Heart left ventricle (tissue), 16 donors: ENCODE results near the gene HBE1. TPM values are rescaled to one million over a fixed set of nuclear protein-coding genes. Genes with fewer than 3 reads are reported as not detected.

Source experiments
- ATAC-seq, 4 donors: fragments of 200-7000 bp; cut with Tn5 transposase; one replicate each; pipeline ENCODE4 v1.9.1; 2020 to 2022; ENCODE audit warnings: moderate library complexity in 4 of 4, mild to moderate bottlenecking in 3 of 4, moderate number of reproducible peaks in 1 of 4
- DNase-seq, 5 donors: peaks; one replicate each; pipeline ENCODE4 v3.0.0-alpha.2; 2020
- H3K27ac ChIP-seq, 12 donors: fragments of 200-600 bp; sonication (generic) in 4 of 12; one replicate each; pipeline versions ENCODE4 v1.5.0 to v1.8.0; 2016 to 2022; ENCODE audit warnings: mild to moderate bottlenecking in 2 of 12
- H3K27me3 ChIP-seq, 9 donors: fragments of 200-600 bp; sonication (generic) in 2 of 9; one replicate each; pipeline versions ENCODE4 v1.5.1 to v1.8.0; 2016 to 2022; ENCODE audit warnings: mild to moderate bottlenecking in 3 of 9
- H3K36me3 ChIP-seq, 9 donors: fragments of 200-600 bp; sonication (generic) in 2 of 9; one replicate each; pipeline versions ENCODE4 v1.5.0 to v1.8.0; 2018 to 2022; ENCODE audit warnings: mild to moderate bottlenecking in 2 of 9
- H3K4me1 ChIP-seq, 12 donors: fragments of 200-600 bp; sonication (generic) in 4 of 12; one replicate each; pipeline versions ENCODE4 v1.5.0 to v1.8.0; 2016 to 2022; ENCODE audit warnings: mild to moderate bottlenecking in 3 of 12
- H3K4me3 ChIP-seq, 12 donors: fragments of 200-600 bp; sonication (generic) in 4 of 12; one replicate each; pipeline versions ENCODE4 v1.5.0 to v1.8.0; 2017 to 2022; ENCODE audit warnings: mild to moderate bottlenecking in 9 of 12, moderate library complexity in 4 of 12
- H3K9me3 ChIP-seq, 12 donors: fragments of 200-600 bp; sonication (generic) in 4 of 12; one replicate each; pipeline versions ENCODE4 v1.5.0 to v1.8.0; 2016 to 2022; ENCODE audit warnings: mild to moderate bottlenecking in 1 of 12
- CTCF ChIP-seq, 12 donors: fragments of 200-600 bp; sonication (generic) in 4 of 12; IDR thresholded peaks; one replicate each; pipeline versions ENCODE4 v1.5.0 to v1.8.0; 2018 to 2022; ENCODE audit warnings: antibody characterized with exemption in 12 of 12, mild to moderate bottlenecking in 5 of 12
- POLR2A ChIP-seq, 2 donors: fragments of 450-650 bp; IDR thresholded peaks; one replicate each; pipeline ENCODE4 v1.6.1; 2017; ENCODE audit warnings: antibody characterized with exemption in 2 of 2, mild to moderate bottlenecking in 2 of 2, moderate library complexity in 2 of 2
- WGBS, 4 donors: extraction: QIAGEN DNeasy Blood & Tissue Kit in 2 of 4; methylation state at CpG; one replicate each; pipeline versions ENCODE4 v1.1.5 to v1.1.7; 2013 to 2018; 5-methylcytosine and 5-hydroxymethylcytosine counted together
- intact Hi-C, 10 donors: fragments of 100-400 bp; cut with DNase I; formaldehyde crosslinking; loops; one replicate each; pipeline versions ENCODE4 v1.11.1 to v1.14.2; 2022
- polyA plus RNA-seq, 2 donors: library from polyadenylated mRNA; stranded (reverse); fragments of 200-250 nt; gene quantifications; one replicate each; pipeline ENCODE4 v1.2.3, GENCODE V29; 2013
- total RNA-seq, 9 donors: library from RNA; depleted of rRNA in 2 of 9; stranded (reverse); fragments of >200 nt in 2 of 9; fragmentation: NEBNext Ultra II Directional in 3 of 9; extraction: Animal tissue kit (Norgen Biotek cat#: 25700) in 3 of 9; gene quantifications; one replicate each; pipeline versions ENCODE4 v1.1.0 to v1.2.4, GENCODE V29; 2016 to 2023
- donor health status: ischemic (EF 13 %, LVEDD 7.1; RV severe dilation, severe dysfunction).
- donor health status: healthy with polysubstance abuse.
- donor health status: DM: no; HTN: yes; CAD: no.
- donor health status: DM: no; HTN: no; CAD: no.
- donor health status: ischemic (EF 25% LVEDD 6.9; RV normal size, moderate dysfunction).
- donor health status: ischemic (EF 25% LVEDD 5.7; RV mildly dilated, moderate dysfunction).
- donor health status: healthy.
- donor health status: DM: yes; HTN: yes; CAD: no.
- donor health status: ischemic (EF 35%, LVEDD 5.7; RV mildly dilated, moderate dysfunction).
- donor health status: nonischemic (EF 11% LVEDD 7.7; RV severe dilation, severe dysfunction).
- donor health status: DM: yes; HTN: yes; CAD: no.
- donor health status: PGD.
- donor health status: ischemic (EF 29% LVEDD 5.4; RV normal size, mild dysfunction).
- donor health status: nonischemic (EF 23%, LVEDD 6.1; RV moderate dilation, normal function).

HBE1 gene
- total and polyA plus RNA-seq, 11 donors, result not detected

- H3K36me3 ChIP-seq, result no peaks in the 10 kb centered on the region
- WGBS, 4 donors, result 55 to 68% (median 62%) methylated on average over 2 of the region's 2 CpGs
- intact Hi-C loops, result no loop called here
- H3K27me3 ChIP-seq, result no peaks in the 10 kb centered on the region
- no peak overlapping the region for H3K4me3 ChIP-seq
- no peaks in the 10 kb centered on the region for H3K4me1 ChIP-seq
- peaks cover 0 to 8% (median 0%) of the 10 kb centered on the region in 12 donors for H3K9me3 ChIP-seq
- DNase-seq (no peak), ATAC-seq (no peak)
- TF ChIP-seq CTCF (IDR thresholded peaks at IDR 0.05) (no peak), POLR2A (IDR thresholded peaks at IDR 0.05) (no peak)
- H3K27ac ChIP-seq, result no peak overlapping the region
Measured at GRCh38 chr11:5267033-5267563, 2.6 kb downstream of the HBE1 start.

- Histone ChIP-seq H3K36me3 (no peaks in the 10 kb centered on the region), H3K9me3 (peaks cover 0 to 13% (median 0%) of the 10 kb centered on the region in 12 donors), H3K4me3 (no peak overlapping the region), H3K27me3 (no peaks in the 10 kb centered on the region), H3K4me1 (no peaks in the 10 kb centered on the region), H3K27ac (no peak overlapping the region)
- intact Hi-C loops, result no loop called here
- ATAC-seq (no peak), DNase-seq (no peak)
- TF ChIP-seq CTCF (IDR thresholded peaks at IDR 0.05), result no peak
- no peak for TF ChIP-seq POLR2A (IDR thresholded peaks at IDR 0.05)
Measured at GRCh38 chr11:5266609-5267008, 3.1 kb downstream of the HBE1 start.

GRCh38 chr11:5265832-5266231 is 3.9 kb downstream of the HBE1 start:
- no peak overlapping the region for H3K27ac ChIP-seq
- H3K4me3 ChIP-seq, result no peak overlapping the region
- peaks cover 0 to 17% (median 0%) of the 10 kb centered on the region in 12 donors for H3K9me3 ChIP-seq
- H3K4me1 ChIP-seq, result no peaks in the 10 kb centered on the region
- no peaks in the 10 kb centered on the region for H3K27me3 ChIP-seq
- ATAC-seq, result no peak
- TF ChIP-seq CTCF (IDR thresholded peaks at IDR 0.05), result no peak
- TF ChIP-seq POLR2A (IDR thresholded peaks at IDR 0.05), result no peak
- WGBS, 4 donors, result 39 to 62% (median 49%) methylated on average over 2 of the region's 2 CpGs
- intact Hi-C loops, result no loop called here
- DNase-seq, result no peak
- H3K36me3 ChIP-seq, result no peaks in the 10 kb centered on the region

GRCh38 chr11:5258543-5259262 is 11.0 kb downstream of the HBE1 start:
- DNase-seq (no peak), ATAC-seq (no peak)
- 66 to 74% (median 71%) methylated on average over 7 of the region's 7 CpGs for WGBS, 4 donors
- Histone ChIP-seq H3K27ac (no peak overlapping the region), H3K9me3 (peaks cover 0 to 32% (median 0%) of the 10 kb centered on the region in 12 donors), H3K36me3 (no peaks in the 10 kb centered on the region), H3K4me3 (no peak overlapping the region), H3K4me1 (no peaks in the 10 kb centered on the region), H3K27me3 (no peaks in the 10 kb centered on the region)
- intact Hi-C loops, result no loop called here
- TF ChIP-seq CTCF (IDR thresholded peaks at IDR 0.05), result no peak
- no peak for TF ChIP-seq POLR2A (IDR thresholded peaks at IDR 0.05)
